Glomerular endothelial cell (primary cell): ENCODE data around the gene PTDSS2. TPM values are rescaled to one million over a fixed set of nuclear protein-coding genes. Genes with fewer than 3 reads are reported as not detected.
"Not testable (repeated sequence)": the region's sequence is repeated elsewhere in the genome, so short reads cannot be mapped to it uniquely, and the experiment has no call there.

Experiments used
- DNase-seq: peaks from one replicate; pipeline ENCODE4 v3.0.0-alpha.2; 2011; ENCODE audit warnings: low read depth, low spot score; ENCODE audit errors: extremely low read depth
- total RNA-seq: library from RNA; depleted of rRNA; stranded (reverse); fragments of >200 nt; gene quantifications from 2 replicates; pipeline ENCODE4 v1.2.3, GENCODE V29; 2015

PTDSS2 gene
- total RNA-seq, 1 donor from 2014 or later, result 68.8 TPM

GRCh38 chr11:413120-414081 is 36.7 kb upstream of the PTDSS2 start:
- no peak for DNase-seq

- no peak for DNase-seq
These were observed 35.7 kb upstream of the PTDSS2 start for GRCh38 chr11:414318-414857.

- DNase-seq, result no peak
These were observed 34.4 kb upstream of the PTDSS2 start for GRCh38 chr11:415640-416041.

GRCh38 chr11:416051-416756 is 33.9 kb upstream of the PTDSS2 start:
- DNase-seq, result no peak

GRCh38 chr11:416757-417621 is 33.1 kb upstream of the PTDSS2 start:
- no peak for DNase-seq

- DNase-seq, result no peak
These were observed 32.3 kb upstream of the PTDSS2 start for GRCh38 chr11:417652-418342.

- no peak for DNase-seq
These were observed 31.5 kb upstream of the PTDSS2 start for GRCh38 chr11:418343-419247.

- DNase-seq, result no peak
These were observed 30.7 kb upstream of the PTDSS2 start for GRCh38 chr11:419248-420005.

- DNase-seq, result no peak
These were observed 29.8 kb upstream of the PTDSS2 start for GRCh38 chr11:420054-420910.

GRCh38 chr11:420911-421321 is 29.2 kb upstream of the PTDSS2 start:
- no peak for DNase-seq

GRCh38 chr11:422249-422656 is 27.8 kb upstream of the PTDSS2 start:
- DNase-seq, result no peak

GRCh38 chr11:424232-424631 is 25.8 kb upstream of the PTDSS2 start:
- no peak for DNase-seq

GRCh38 chr11:424766-425165 is 25.3 kb upstream of the PTDSS2 start:
- DNase-seq, result not testable (repeated sequence)

GRCh38 chr11:425301-425700 is 24.8 kb upstream of the PTDSS2 start:
- no peak for DNase-seq

- no peak for DNase-seq
These were observed 23.2 kb upstream of the PTDSS2 start for GRCh38 chr11:426851-427250.

- DNase-seq, result no peak
These were observed 21.8 kb upstream of the PTDSS2 start for GRCh38 chr11:428295-428694.

- DNase-seq, result no peak
These were observed 20.7 kb upstream of the PTDSS2 start for GRCh38 chr11:429391-429790.
